A549 treated with ZK216348 at 1 μM for 4 hours (cell line): Measurements from ENCODE around the gene IRF4. TPM values are rescaled to one million over a fixed set of nuclear protein-coding genes. Genes with fewer than 3 reads are reported as not detected.

Experiments used
- total RNA-seq: library from RNA; stranded (reverse); fragments of 200-300 nt; extraction: Qiagen RNA extraction; gene quantifications from 5 replicates; pipeline ENCODE4 v1.2.3, GENCODE V29; 2022; ENCODE audit warnings: low read depth

The IRF4 gene
- 0.15 to 2.0 TPM (median 0.40 TPM) in 5 replicates for total RNA-seq

GRCh38 chr6:391559-392440 is at the start of gene IRF4:
IRF4 (plus strand) TSS chr6:391752; CDS start chr6:393153, 1,401 bp downstream.

Other genes starting within 250 kb of the IRF4 start
- gene DUSP22, start 99.3 kb upstream of the IRF4 start, total RNA-seq: 10.8 to 14.6 TPM (median 13.2 TPM) in 5 replicates